ENCODE measurements around the gene NPIPA1.

The NPIPA1 gene

DNA sequence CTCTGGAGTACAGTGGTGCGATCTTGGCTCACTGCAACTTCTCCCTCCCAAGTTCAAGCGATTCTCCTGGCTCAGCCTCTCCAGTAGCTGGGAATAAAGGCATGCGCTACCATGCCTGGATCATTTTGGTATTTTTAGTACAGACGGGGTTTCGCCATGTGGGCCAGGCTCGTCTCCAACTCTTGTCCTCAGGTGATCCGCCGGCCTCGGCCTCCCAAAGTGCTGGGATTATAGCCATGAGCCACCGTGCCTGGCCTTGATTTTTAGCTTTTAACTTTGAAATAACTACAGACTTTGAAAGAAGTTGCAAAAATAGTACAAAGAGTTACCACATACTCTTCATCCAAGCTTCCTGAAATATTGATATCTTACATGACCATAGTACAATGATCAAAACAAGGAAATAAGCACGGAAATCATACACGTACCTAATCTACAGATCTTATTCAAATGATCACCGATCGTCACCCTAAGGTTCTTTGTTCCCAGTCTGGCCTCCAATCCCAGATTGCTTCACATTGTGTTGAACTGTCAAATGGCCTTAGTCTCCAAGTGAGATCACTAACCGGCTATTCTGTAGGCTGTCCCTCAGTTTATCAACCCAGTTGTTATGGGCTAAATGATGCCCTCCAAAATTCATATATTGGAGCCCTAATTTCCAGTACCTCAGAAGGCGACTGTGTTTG lies 18.4 kb downstream of the NPIPA1 start (continued):
- TF ChIP-seq ZNF211 (tag by site-specific recombination; IDR thresholded peaks at IDR 0.05; ENCODE audit: low read depth) (no peak), ZNF266 (tag by site-specific recombination; IDR thresholded peaks at IDR 0.05; ENCODE audit: low read depth) (no peak), ZSCAN30 (tag by site-specific recombination; IDR thresholded peaks at IDR 0.05) (no peak), ZNF624 (tag by site-specific recombination; IDR thresholded peaks at IDR 0.05) (no peak), ZNF596 (tag by site-specific recombination; IDR thresholded peaks at IDR 0.05) (no peak), ZNF157 (tag by site-specific recombination; IDR thresholded peaks at IDR 0.05) (no peak), ZNF629 (tag by site-specific recombination; IDR thresholded peaks at IDR 0.05) (no peak)
- TF ChIP-seq, protein P1, sequence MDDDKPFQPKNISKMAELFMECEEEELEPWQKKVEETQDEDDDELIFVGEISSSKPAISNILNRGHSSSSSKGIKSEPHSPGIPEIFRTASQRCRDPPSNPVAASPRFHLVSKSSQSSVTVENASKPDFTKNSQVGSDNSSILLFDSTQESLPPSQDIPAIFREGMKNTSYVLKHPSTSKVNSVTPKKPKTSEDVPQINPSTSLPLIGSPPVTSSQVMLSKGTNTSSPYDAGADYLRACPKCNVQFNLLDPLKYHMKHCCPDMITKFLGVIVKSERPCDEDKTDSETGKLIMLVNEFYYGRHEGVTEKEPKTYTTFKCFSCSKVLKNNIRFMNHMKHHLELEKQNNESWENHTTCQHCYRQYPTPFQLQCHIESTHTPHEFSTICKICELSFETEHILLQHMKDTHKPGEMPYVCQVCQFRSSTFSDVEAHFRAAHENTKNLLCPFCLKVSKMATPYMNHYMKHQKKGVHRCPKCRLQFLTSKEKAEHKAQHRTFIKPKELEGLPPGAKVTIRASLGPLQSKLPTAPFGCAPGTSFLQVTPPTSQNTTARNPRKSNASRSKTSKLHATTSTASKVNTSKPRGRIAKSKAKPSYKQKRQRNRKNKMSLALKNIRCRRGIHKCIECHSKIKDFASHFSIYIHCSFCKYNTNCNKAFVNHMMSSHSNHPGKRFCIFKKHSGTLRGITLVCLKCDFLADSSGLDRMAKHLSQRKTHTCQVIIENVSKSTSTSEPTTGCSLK (tag by site-specific recombination; IDR thresholded peaks at IDR 0.05), result no peak
- TF ChIP-seq, protein P2, sequence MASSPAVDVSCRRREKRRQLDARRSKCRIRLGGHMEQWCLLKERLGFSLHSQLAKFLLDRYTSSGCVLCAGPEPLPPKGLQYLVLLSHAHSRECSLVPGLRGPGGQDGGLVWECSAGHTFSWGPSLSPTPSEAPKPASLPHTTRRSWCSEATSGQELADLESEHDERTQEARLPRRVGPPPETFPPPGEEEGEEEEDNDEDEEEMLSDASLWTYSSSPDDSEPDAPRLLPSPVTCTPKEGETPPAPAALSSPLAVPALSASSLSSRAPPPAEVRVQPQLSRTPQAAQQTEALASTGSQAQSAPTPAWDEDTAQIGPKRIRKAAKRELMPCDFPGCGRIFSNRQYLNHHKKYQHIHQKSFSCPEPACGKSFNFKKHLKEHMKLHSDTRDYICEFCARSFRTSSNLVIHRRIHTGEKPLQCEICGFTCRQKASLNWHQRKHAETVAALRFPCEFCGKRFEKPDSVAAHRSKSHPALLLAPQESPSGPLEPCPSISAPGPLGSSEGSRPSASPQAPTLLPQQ (tag by site-specific recombination; IDR thresholded peaks at IDR 0.05), result no peak

DNA sequence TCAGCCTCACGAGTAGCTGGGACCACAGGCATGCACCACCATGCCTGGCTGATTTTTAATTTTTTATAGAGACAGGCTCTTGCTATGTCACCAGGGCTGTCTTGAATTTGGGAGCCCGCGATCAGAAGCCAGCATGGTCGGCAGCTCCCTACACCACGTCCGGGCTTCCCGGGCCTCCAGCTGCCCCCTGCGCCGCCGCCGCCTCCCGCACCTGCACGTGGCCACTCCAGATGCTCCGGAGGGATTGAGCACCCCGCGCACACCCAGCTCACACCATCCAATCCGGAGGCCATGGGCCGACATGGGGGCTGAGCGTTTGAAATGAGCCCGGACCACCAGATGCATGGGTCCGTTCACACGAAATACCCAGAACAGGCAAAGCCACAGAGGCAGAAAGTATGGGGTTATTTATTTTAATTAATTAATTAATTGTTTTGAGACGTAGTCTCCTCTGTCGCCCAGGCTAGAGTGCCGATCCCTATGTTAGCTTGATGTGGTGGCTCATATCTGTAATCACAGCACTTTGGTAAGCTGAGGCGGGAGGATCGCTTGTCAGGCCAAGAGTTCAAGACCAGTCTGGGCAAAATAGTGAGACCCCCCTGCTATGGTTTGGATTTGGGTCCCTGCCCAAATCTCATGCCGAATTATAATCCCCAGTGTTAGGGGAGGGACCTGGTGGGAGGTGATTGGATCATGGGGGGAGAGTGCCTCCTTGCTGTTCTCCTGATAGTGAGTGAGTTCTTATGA lies 20.5 kb downstream of the NPIPA1 start:
- peaks cover 6% of the 10 kb centered on the region; the same call in 1 of the 2 replicates for H3K4me1 ChIP-seq (ENCODE audit: control insufficient read depth, insufficient read depth, low read length)
- H3K27ac ChIP-seq (ENCODE audit: extremely low read depth, low read depth, low read length), result no peak overlapping the region
- H3K9me3 ChIP-seq (ENCODE audit: control insufficient read depth, insufficient read depth, low read depth, low read length), result no peaks in the 10 kb centered on the region
- TF ChIP-seq HOXA7 (CRISPR knock-in tag; IDR thresholded peaks at IDR 0.05; ENCODE audit: borderline replicate concordance), result no peak
- TF ChIP-seq OVOL3 (tag by site-specific recombination; IDR thresholded peaks at IDR 0.05), result no peak
- no peak for TF ChIP-seq RBAK (tag by site-specific recombination; IDR thresholded peaks at IDR 0.05)
- no peak for TF ChIP-seq ZNF121 (tag by site-specific recombination; IDR thresholded peaks at IDR 0.05)
- no peak for TF ChIP-seq YY1 (tag by site-specific recombination; IDR thresholded peaks at IDR 0.05)
- TF ChIP-seq ZNF629 (tag by site-specific recombination; IDR thresholded peaks at IDR 0.05), result no peak
- no peak for TF ChIP-seq ZNF707 (tag by site-specific recombination; IDR thresholded peaks at IDR 0.05)
- TF ChIP-seq, protein P3, sequence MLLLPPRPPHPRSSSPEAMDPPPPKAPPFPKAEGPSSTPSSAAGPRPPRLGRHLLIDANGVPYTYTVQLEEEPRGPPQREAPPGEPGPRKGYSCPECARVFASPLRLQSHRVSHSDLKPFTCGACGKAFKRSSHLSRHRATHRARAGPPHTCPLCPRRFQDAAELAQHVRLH (tag by site-specific recombination; IDR thresholded peaks at IDR 0.05), result no peak
- TF ChIP-seq ZNF23 (tag by site-specific recombination; IDR thresholded peaks at IDR 0.05; ENCODE audit: borderline replicate concordance), result no peak
- no peak for TF ChIP-seq ZNF311 (tag by site-specific recombination; IDR thresholded peaks at IDR 0.05; ENCODE audit: borderline replicate concordance)
- TF ChIP-seq GFI1B (tag by site-specific recombination; IDR thresholded peaks at IDR 0.05), result no peak
- TF ChIP-seq, protein P4, sequence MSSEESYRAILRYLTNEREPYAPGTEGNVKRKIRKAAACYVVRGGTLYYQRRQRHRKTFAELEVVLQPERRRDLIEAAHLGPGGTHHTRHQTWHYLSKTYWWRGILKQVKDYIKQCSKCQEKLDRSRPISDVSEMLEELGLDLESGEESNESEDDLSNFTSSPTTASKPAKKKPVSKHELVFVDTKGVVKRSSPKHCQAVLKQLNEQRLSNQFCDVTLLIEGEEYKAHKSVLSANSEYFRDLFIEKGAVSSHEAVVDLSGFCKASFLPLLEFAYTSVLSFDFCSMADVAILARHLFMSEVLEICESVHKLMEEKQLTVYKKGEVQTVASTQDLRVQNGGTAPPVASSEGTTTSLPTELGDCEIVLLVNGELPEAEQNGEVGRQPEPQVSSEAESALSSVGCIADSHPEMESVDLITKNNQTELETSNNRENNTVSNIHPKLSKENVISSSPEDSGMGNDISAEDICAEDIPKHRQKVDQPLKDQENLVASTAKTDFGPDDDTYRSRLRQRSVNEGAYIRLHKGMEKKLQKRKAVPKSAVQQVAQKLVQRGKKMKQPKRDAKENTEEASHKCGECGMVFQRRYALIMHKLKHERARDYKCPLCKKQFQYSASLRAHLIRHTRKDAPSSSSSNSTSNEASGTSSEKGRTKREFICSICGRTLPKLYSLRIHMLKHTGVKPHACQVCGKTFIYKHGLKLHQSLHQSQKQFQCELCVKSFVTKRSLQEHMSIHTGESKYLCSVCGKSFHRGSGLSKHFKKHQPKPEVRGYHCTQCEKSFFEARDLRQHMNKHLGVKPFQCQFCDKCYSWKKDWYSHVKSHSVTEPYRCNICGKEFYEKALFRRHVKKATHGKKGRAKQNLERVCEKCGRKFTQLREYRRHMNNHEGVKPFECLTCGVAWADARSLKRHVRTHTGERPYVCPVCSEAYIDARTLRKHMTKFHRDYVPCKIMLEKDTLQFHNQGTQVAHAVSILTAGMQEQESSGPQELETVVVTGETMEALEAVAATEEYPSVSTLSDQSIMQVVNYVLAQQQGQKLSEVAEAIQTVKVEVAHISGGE (tag by site-specific recombination; conservative IDR thresholded peaks at IDR 0.05; ENCODE audit: low read depth), result no peak
- TF ChIP-seq ZNF202 (tag by site-specific recombination; IDR thresholded peaks at IDR 0.05; ENCODE audit: borderline replicate concordance), result no peak
- no peak for TF ChIP-seq ZNF114 (tag by site-specific recombination; IDR thresholded peaks at IDR 0.05)
- TF ChIP-seq ZNF624 (tag by site-specific recombination; IDR thresholded peaks at IDR 0.05), result no peak
- no peak for TF ChIP-seq ZNF600 (tag by site-specific recombination; IDR thresholded peaks at IDR 0.05)
- TF ChIP-seq ZNF404 (tag by site-specific recombination; IDR thresholded peaks at IDR 0.05), result no peak
- TF ChIP-seq WT1 (tag by site-specific recombination; IDR thresholded peaks at IDR 0.05), result no peak
- CTCF ChIA-PET, result no interaction called here
- POLR2A ChIA-PET, result no interaction called here
- no peak overlapping the region for H3K4me3 ChIP-seq (ENCODE audit: low read depth, low read length)
- H3K36me3 ChIP-seq (ENCODE audit: control insufficient read depth in 2 of 2, insufficient read depth in 1 of 2, low read length in 2 of 2), result no peaks in the 10 kb centered on the region
